Stimulated activated naive CD4-positive, alpha-beta T cell (primary cell): ENCODE results near the gene PLCG1.
"Not testable (repeated sequence)": the region's sequence is repeated elsewhere in the genome, so short reads cannot be mapped to it uniquely, and the experiment has no call there.

Source experiments
- DNase-seq, 6 experiments: peaks; one replicate each; lab custom pipeline; 2025; lab: John Stamatoyannopoulos, UW

Gene PLCG1

DNA sequence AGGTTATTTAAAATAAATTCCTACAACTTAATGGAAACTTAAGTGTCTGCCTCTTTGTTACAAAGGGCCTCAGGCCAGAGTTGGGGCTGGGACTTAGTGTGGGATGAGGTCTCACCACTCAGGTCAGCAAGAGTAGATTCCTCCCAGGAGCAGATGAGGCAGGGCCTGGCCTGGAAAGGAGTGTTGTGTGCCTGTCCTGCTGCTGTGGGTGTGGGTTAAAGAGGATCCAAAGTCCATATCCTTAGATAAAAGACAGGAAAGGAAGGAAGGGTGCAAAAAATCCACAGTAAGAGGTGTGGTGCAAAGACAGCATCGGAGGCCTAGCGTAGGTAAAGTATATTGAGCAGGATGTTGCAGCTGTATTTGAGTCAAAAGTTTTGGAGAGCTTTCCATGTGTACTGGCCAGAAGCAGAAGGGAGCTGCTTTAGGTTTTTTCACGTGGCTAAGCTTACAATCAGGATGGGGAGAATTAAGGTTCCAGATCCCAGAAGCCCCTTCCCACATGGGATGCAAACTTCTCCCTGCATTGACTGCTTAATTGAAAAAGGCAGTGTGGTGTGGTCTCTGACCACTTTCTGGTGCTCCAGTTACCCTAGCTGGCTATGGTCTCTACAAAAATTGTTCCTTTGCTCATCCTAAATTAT, 12.8 kb upstream of the PLCG1 start:
- DNase-seq: no peak

DNA sequence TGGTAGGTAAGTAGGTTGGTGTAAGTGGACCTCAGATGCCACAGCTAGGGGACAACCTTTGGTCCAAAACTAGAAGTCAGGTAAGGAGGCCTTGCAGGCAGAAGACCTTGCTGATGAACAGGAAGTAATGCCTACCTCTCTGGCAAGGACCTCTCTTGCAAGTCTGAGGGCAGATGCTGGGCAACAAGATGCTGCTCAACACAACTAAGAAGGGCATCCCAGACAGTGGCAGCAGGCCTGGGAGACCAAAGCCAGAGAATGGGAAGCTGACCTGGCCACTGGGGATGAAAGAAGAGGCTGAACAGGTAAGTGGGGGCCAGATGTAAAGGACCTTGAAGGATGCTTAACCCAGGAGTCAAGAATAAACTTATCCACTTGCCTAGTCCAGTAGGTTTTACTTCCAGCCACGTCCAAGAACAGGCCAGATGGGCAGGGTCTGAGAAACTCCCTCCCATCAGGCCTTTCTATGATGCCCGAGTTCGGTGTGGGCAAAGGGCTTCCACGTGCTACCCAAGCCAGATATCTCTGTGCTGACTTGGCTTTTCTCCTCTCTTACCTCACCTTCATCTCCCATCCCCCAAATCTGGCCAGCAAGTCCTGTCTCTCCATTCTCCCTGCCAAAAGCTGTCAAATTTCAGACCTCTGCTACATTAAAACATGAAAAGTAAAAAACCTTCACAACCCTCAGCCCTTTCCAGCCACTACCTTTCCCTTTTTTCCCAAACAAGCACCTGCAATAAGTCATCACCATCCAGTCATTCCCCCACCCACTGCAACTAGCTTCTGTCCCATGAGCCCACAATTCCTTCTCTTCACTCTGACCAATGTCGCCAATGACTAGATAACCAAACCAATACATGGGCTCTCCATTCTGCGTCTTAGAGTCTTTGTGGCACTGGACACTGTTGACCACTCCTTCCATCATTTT, 11.5 kb upstream of the PLCG1 start:
- no peak for DNase-seq

DNA sequence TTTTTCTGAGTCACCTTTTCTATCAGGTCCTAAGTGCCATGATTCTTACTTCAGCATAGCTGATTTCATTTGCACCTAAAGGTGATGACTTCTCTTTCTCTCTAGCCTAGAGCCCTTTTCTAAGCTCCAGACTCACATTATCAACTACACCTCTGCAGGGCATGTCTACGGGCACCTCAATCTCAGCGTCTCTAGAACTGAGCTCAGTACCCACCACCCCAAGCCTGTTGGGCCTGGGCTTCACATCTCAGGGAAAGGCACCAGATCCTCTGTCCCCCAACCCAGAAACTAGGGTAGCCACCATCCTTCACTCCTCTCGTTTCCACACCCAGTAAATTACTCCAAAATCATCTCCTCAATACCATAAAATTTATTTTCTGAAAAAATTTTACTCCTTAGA, 10.6 kb upstream of the PLCG1 start:
- no peak for DNase-seq

DNA sequence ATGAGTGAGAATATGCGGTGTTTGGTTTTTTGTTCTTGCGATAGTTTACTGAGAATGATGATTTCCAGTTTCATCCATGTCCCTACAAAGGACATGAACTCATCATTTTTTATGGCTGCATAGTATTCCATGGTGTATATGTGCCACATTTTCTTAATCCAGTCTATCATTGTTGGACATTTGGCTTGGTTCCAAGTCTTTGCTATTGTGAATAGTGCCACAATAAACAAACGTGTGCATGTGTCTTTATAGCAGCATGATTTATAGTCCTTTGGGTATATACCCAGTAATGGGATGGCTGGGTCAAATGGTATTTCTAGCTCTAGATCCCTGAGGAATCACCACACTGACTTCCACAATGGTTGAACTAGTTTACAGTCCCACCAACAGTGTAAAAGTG, 9.0 kb upstream of the PLCG1 start:
- DNase-seq: not testable (repeated sequence)

DNA sequence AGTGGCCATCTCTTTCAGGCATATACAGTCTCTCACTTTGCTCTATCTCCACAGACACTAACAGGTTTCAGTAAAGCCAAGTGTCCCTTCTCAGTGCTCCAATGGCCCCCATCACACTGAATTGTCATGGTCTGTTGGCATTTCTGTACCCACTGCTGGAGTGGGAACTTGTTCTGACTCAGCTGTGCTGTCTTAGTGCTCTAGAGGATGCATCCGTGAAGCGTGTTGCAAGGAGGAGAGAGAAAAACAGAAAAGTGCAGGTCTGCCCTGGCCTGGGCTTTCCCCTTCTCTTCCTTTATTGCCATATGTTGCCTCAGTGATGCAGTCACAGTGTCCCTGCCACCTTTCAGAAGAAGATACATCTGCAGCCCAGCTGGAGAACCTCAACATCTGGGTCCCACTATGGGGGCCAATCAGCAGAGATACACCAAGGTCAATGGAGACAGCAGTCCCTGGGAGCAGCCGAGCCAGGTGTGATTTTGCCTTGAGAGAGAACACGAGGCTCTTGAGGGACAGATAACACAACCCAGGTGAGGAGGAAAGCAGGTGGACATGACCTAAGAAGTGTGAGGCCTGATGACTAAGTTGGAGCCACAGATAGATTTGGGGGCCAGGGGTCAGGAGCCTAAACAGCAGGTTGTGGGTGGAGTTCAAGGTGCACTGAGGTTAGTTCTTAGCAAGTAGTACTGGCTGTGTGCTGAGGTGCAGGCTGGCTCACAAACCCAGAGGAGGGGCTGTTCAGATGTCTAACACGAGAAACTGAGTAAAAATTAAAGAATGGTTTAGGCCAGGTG, 5.6 kb upstream of the PLCG1 start:
- no peak for DNase-seq

DNA sequence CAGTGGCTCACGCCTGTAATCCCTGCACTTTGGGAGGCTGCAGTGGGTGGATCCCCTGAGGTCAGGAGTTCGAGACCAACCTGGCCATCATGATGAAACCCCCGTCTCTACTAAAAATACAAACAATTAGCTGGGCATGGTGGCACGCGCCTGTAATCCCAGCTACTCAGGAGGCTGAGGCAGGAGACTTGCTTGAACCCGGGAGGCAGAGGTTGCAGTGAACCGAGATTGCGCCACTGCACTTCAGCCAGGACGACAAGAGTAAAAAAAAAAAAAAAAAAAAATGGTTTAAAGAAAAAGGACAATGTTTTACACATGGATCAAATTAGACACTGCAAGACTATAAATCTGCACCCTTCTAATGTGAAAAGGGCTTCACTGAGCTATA, 5.0 kb upstream of the PLCG1 start:
- not testable (repeated sequence) for DNase-seq

DNA sequence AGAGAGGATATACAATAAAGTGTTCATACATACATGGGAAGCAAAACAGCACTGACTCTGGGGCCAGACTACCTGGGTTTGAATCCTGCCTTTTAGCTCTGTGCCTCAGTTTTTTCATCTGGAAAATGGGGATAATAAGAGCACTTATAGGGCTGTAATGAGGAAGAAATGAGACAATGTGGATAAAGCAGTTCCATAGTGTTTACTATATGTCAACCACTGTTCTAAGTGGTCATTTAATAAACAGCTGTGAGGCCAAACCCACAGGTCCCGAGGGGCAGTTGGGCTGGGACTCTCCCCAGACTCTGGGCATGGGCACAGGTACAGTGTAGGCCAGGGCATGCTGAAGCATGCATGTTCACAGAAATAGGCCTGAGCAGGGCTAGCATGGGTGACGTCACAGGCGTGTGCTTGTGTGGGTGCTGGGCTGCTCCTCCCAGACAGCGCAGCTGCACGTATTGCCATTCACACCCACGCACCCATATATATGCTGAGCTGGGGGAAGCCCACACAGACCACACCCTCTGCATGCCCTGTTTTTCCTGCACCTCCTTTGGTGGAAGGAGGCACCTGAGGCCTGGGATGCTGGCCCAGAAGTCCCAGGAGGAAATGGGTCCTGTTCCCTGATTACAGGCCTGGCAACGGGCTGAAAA, 3.5 kb upstream of the PLCG1 start:
- peak in 4 of 6 experiments; percentile 16 to 46 (median 34) for DNase-seq

DNA sequence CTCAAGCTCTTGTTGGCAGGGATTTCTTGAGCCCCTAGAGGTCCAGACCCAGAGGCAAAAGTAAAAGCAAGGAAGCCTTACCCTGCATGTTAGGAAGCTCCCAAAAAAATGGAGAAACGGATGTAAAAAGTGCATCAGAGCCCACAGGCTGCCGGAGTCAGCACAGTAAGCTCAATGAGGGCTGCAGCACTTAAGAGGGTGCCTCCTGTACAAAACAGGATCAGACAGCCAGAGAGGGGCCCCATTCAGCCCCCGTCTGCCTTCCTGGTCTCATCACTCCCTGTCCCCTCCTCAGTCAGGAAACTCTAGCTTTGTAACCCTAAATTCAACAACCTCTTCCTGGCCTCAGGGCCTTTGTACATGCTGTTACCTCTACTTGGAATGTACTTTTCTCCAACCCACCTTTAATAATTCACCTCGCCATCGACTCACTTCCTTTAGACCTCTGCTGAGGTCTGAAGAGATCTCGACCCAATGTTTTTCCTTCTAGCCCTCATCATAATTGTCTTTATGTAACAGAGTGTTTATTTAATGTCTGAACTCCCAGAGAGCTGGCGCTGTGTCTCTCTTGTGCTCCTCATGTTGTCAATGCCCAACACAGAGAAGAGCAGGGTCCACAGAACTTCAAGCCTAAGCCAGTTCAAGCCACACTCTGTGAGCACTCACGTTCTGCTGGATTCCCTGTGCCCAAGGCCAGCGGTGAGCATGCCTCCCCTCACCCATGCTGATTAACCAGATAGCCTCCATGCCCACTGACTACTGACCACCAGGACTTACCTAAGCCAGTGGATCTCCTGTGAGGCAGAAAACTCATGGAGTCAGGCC, 2.8 kb upstream of the PLCG1 start:
- DNase-seq: no peak

DNA sequence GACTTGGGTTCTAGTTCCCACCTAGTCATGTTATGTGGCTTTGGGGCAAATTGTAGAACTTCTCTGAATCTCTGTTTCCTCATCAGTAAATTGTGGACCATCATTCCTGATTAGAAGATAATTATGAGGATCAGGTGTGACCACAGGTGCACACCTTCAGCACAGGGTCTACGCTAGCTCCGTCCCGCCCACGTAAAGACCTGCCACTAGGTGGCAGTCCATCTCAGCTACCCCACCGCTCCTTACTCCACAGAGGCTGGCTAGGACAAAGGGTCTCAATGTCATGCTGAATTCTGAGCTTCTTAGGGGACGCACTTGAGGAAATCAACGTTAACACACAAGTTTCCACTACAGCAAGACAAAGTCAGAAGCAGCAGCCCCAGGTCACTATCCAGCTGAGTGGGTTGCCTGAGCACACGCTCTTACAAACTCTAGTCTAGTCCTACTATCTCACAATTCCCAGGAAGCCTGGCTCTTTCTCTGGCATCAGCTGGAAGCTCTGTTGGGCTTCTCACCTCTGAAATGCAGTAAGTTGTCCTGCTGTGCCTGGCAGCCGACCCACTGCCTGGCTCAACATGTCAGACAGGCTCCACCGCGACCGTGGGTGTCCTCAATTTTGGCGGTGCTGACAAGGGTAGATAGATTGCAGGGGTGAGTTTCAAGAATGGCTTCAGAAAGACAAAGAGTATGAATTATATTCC, 2.0 kb upstream of the PLCG1 start:
- peak; percentile 13 to 69 (median 48) for DNase-seq

DNA sequence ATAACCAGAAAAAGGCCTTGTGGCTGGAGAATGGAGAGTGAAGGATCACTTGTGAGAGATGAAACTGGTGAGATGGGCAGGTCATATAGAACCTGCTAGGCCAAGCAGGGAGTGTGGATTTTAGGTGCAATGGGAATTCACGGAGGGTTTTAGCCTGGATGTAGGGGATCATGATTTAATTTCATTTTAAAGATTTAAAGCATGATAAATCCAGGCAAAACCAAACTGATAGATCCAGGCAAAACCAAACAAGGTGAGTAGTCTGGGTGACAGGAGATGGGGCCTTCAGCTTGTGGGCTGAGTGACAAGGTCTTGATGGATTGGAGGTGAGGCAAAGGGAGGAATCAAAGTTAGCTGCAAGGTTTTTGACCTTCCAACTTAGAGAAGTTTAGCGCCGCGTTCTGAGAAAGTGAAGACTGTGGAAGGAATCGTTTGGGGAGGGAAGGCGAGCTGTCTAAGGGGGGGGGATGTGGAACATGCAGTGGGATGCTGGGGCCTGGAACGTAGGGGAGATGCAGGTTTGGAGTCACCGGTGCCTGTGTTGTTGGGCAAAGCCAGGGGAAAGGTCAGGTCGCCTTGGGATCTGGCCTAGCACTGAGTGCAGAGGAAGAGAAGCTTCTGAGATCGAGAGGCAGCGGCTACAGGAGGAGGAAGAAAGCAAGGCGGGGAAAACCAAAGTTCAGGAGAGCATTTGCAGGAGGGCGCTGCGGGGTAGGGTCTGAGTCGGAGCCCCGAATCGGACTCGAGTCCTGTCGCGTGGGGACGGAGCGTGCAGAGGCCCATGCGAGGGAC, 1.3 kb upstream of the PLCG1 start:
- DNase-seq: peak in 1 of 6 experiments; percentile 33

DNA sequence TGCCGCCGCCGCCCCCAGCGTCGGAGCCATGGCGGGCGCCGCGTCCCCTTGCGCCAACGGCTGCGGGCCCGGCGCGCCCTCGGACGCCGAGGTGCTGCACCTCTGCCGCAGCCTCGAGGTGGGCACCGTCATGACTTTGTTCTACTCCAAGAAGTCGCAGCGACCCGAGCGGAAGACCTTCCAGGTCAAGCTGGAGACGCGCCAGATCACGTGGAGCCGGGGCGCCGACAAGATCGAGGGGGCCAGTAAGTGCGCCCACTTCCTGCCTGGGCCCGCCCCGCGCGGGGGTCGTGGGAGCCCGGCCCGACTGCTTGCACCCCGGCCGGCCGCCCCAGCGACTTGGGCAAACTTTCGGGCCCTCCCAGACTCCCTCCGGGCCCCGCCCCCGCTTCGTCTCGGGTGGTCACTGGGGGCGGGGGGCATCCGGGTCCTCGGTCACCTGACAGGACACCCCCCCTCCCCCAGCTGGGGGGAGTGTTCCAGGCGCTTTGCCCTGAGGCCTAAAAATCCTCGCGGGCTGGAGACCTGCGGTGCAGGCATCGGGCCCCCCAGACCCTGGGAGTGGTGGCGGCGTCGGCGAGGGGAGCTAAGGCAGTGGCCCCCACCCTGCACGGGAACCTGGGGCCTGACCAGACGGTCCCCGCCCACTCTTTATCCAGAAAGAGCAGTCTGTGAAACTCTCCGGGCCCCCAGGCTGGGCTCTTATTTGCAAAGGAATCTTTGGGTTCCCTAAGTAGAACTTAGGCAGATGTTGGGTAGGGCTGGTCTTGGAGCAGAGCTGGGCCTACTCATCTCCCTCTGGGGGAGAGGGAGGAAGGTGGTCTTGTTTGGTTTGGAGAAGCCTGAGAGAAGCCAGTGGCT, 501 bp downstream of the PLCG1 start:
- peak; percentile 57 to 69 (median 64) for DNase-seq

DNA sequence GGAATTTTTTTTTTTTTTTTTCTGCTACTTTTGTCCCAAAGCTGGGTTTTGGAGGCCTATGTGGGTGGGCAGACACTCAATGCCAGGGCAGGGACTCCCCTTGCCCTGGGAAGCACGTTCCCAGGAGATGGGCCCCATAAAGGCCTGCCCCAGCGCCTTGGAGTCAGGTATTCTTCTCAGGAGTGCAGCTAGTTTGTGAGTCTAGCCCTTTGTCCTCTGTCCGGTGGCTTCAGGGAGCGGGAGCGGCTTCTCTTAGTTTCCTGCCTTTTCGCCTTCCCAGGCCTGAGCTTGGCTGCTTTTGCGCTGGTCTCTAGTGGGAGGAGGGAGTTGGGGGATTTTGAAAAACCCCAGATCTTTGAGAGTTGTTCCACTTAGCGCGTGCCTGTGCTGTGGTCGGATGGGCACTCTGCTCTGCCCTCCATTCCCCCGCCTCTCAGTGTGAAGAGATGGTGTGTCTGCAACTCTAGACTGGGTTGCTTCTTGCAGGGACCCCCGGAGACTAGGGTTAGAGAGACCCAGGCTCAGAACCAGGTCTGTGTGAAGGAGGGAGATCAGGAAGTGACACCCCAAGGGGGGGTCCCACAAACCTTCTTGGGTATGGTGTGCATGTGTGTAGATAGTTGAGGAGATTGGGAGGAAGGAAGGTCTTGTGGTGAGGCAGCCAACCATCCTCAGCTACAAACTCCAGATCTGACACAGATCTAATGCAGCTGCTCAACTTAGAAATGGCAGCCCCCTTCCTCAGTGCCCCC, 1.3 kb downstream of the PLCG1 start:
- peak; percentile 20 to 58 (median 28) for DNase-seq

DNA sequence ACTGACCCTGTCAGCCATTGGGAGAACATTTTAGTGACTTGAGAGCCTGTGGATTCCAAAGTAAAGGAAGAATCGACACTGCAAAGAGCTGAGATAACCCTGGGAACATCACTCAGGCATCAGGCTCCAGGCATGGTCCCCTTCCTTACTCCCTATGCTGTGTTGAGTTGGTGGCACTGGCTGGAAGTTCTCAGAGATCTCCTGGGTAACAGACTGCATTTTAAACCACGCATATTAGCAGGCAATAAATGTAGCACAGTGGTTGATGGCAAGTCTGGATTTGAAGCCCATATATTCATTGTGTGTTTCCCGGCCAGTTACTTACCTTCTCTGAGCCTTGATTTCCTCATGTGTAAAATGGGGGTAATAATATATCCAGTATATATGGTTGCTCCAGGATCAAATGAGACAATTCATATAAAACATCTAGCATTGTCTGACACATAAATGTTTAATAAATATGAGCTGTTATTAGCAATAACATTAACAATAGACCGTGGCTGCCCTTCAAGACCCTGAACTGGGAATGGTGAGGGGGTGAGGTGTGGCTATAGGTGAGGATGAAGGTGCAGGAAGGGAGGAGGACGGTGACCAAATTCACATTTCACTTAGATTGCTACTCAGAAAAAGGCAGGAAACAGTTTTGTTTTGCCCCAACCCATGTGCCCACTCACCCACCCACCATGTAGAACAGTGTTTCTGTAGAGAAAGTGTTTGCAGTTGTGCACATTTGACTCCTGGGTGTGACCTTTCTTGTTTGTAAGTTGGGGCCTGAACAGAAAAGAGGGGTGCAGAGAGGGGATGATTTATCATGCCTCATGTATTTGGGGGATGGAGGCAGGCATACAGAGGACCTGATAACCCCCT, 2.1 kb downstream of the PLCG1 start:
- DNase-seq: peak in 2 of 6 experiments; percentile 6 to 21

DNA sequence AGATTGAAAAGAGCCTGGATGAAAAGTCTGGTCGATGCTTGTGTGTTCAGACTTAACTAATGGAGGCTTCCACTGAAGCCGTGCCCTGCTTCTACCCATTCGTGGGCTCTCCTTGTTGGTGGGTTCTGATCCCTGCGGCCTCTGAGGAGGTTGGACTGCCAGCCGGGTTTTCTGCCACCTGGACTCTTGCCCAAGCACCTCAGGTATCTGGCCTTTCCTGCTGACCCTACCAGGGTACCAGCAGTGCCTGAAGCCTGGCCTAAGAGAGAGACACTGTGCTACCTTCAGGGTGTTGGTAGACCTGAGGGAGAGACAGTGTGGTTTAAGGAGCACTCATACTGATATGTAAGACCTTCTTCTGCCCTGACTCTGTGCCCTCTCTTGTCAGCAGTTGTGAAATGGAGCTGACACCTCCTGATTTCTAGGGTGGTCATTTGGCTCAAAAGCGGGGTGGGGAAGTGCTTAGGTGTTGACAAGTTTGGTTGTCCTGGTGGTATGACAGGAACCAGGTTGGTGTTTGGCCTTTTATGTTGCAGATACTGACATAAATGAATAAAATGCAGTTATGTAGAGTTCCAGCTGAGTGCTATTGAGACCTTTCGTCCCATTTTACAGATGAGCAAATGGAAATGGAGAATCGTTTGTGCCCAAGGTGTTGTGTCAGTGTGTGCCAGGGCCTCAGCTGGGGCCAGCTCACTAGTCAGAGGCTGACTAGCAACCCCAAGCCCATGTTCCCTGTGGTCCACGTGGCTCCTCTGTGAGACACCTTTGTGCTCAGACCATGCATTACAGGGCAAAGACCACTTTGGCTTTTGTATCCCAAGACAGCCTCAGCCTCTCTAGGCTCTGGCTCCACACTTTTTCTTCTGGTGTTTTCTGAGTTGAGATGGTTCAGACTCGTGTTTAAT, 3.1 kb downstream of the PLCG1 start:
- DNase-seq: no peak

DNA sequence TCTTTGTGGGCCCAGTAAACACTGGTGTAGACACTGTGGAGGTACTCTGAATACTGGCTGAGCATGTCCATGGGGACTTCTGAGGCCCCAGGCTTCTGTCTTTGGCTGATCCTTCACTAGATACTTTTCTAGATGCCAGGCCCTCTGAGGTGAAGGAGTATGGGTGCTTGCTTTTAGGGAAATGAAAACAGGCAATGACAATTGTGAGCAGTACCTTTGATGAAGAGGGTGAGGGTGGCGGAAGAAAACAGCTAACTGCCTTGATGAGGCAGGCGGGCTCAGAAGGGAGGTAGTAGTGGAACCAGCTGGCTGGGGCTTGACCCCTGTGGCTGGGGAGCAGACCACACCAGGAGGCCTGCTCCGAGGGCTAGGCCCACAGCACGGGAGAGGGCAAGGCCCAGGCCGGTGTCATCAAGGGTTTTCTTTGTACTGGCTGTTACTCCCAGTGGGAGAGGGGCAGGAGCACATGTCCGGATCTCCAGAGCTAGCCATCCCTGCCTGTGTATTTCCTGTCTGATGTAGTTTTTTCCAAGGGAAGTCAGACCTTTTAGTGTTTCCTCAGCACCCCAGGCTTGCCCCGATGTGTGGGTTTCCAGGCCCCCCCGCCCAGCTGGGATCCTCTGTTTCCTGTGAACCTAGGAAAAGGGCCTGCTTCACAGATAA, 3.9 kb downstream of the PLCG1 start:
- DNase-seq: peak in 3 of 6 experiments; percentile 8 to 28 (median 20)
